Measurements from ENCODE around the gene ITGA4.

DNA sequence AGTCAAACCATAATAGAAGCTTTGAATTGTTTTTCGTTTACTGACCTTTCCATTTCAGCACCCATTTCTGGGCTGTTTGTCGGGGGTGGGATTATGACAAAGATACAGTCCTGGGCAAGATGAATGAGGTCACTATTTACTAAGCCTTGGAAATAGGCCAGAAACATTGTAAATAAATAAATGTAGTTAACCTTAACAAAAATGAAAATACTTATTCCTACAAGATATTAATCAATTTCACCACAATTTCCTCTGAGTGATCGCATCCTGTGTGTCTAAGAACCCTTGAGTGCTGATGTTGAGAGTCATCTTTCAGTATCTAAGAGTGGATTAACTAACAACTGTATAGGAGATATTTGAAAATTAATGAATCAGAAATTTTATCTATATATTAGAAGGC, 14.0 kb downstream of the ITGA4 start:
- no peak for TF ChIP-seq TCF12 (IDR thresholded peaks at IDR 0.05; ENCODE audit: low read depth)
- no peak for TF ChIP-seq EP300 (IDR thresholded peaks at IDR 0.05; ENCODE audit: borderline replicate concordance)
- TF ChIP-seq ZBTB7A (IDR thresholded peaks at IDR 0.05; ENCODE audit: low read depth): no peak
- TF ChIP-seq, protein P1, sequence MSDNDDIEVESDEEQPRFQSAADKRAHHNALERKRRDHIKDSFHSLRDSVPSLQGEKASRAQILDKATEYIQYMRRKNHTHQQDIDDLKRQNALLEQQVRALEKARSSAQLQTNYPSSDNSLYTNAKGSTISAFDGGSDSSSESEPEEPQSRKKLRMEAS (IDR thresholded peaks at IDR 0.05): no peak
- TF ChIP-seq, protein P2, sequence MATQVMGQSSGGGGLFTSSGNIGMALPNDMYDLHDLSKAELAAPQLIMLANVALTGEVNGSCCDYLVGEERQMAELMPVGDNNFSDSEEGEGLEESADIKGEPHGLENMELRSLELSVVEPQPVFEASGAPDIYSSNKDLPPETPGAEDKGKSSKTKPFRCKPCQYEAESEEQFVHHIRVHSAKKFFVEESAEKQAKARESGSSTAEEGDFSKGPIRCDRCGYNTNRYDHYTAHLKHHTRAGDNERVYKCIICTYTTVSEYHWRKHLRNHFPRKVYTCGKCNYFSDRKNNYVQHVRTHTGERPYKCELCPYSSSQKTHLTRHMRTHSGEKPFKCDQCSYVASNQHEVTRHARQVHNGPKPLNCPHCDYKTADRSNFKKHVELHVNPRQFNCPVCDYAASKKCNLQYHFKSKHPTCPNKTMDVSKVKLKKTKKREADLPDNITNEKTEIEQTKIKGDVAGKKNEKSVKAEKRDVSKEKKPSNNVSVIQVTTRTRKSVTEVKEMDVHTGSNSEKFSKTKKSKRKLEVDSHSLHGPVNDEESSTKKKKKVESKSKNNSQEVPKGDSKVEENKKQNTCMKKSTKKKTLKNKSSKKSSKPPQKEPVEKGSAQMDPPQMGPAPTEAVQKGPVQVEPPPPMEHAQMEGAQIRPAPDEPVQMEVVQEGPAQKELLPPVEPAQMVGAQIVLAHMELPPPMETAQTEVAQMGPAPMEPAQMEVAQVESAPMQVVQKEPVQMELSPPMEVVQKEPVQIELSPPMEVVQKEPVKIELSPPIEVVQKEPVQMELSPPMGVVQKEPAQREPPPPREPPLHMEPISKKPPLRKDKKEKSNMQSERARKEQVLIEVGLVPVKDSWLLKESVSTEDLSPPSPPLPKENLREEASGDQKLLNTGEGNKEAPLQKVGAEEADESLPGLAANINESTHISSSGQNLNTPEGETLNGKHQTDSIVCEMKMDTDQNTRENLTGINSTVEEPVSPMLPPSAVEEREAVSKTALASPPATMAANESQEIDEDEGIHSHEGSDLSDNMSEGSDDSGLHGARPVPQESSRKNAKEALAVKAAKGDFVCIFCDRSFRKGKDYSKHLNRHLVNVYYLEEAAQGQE (IDR thresholded peaks at IDR 0.05; ENCODE audit: low read depth): no peak
- TF ChIP-seq CREB1 (IDR thresholded peaks at IDR 0.05; ENCODE audit: low read depth): no peak
- no peak for TF ChIP-seq FOXM1 (IDR thresholded peaks at IDR 0.05; ENCODE audit: borderline replicate concordance, low read depth)
- TF ChIP-seq YY1 (IDR thresholded peaks at IDR 0.05; ENCODE audit: low read depth): no peak
